Gastroesophageal sphincter (tissue), 3 donors: ENCODE data around the gene CTNND2.

Experiments
- CTCF ChIP-seq, 4 experiments: fragments of 200-600 bp in 2 of 4; fragments of 450-650 bp in 2 of 4; sonication (generic) in 1 of 4; IDR thresholded peaks; one replicate each; pipeline ENCODE4 v1.5.1; 2017 to 2019; ENCODE audit warnings: antibody characterized with exemption in 4 of 4, mild to moderate bottlenecking in 2 of 4, moderate library complexity in 2 of 4
- EP300 ChIP-seq: sonication (generic); formaldehyde crosslinking; IDR thresholded peaks from one replicate; pipeline ENCODE4 v1.6.1; 2017; ENCODE audit warnings: antibody characterized with exemption, mild to moderate bottlenecking
- POLR2A ChIP-seq, 2 donors: fragments of 450-650 bp; IDR thresholded peaks; one replicate each; pipeline ENCODE4 v1.6.1; 2017; ENCODE audit warnings: antibody characterized with exemption in 2 of 2, mild to moderate bottlenecking in 2 of 2, moderate library complexity in 1 of 2

- TF ChIP-seq EP300 (no peak), CTCF (IDR thresholded peaks at IDR 0.05) (no peak), POLR2A (IDR thresholded peaks at IDR 0.05) (no peak)
Measured at GRCh38 chr5:11364531-11364930, 539.7 kb downstream of the CTNND2 start.
